Fibroblast of lung (primary cell): ENCODE results near the gene LIPT2. TPM values are rescaled to one million over a fixed set of nuclear protein-coding genes. Genes with fewer than 3 reads are reported as not detected.

Experiments
- DNase-seq, 2 donors: peaks; one replicate each; pipeline versions ENCODE4 v3.0.0 to v3.0.0-alpha.2; 2010; ENCODE audit warnings: low read depth in 2 of 2
- H2AFZ ChIP-seq: 2 replicates; pipeline ENCODE4 v1.5.1; 2012; ENCODE audit warnings: low read length, control low read depth, inconsistent platforms
- H3K27ac ChIP-seq: 2 replicates; pipeline ENCODE4 v1.5.1; 2011; ENCODE audit warnings: low read length, control low read depth; ENCODE audit not compliant: insufficient read depth
- H3K27me3 ChIP-seq: 2 replicates; pipeline ENCODE4 v1.5.1; 2011; ENCODE audit warnings: mild to moderate bottlenecking, low read length; ENCODE audit not compliant: control insufficient read depth, insufficient read depth
- H3K36me3 ChIP-seq: 2 replicates; pipeline ENCODE4 v1.5.1; 2011; ENCODE audit warnings: low read length; ENCODE audit not compliant: control insufficient read depth, insufficient read depth
- H3K4me1 ChIP-seq: 2 replicates; pipeline ENCODE4 v1.5.1; 2011; ENCODE audit warnings: low read length; ENCODE audit not compliant: control insufficient read depth, insufficient read depth; ENCODE audit errors: extremely low read depth
- H3K4me2 ChIP-seq: 2 replicates; pipeline ENCODE4 v1.5.1; 2011; ENCODE audit warnings: low read length, control low read depth; ENCODE audit not compliant: insufficient read depth; ENCODE audit errors: extremely low read depth
- H3K4me3 ChIP-seq, 4 experiments: fragments of 200-600 bp in 1 of 4; sonication (generic) in 1 of 4; replicated peaks in 1 of 4; 2 replicates each; pipeline ENCODE4 v1.5.1; 2011 to 2016; ENCODE audit warnings: low read length in 4 of 4, low read depth in 3 of 4, mild to moderate bottlenecking in 3 of 4, control low read depth in 2 of 4, inconsistent platforms in 1 of 4, mixed read lengths in 1 of 4; ENCODE audit not compliant: insufficient read depth in 1 of 4; ENCODE audit errors: control extremely low read depth in 1 of 4
- H3K79me2 ChIP-seq: 2 replicates; pipeline ENCODE4 v1.5.1; 2012; ENCODE audit warnings: mild to moderate bottlenecking, low read length, inconsistent platforms; ENCODE audit not compliant: control insufficient read depth, insufficient read depth
- H3K9ac ChIP-seq: 2 replicates; pipeline ENCODE4 v1.5.1; 2011; ENCODE audit warnings: mild to moderate bottlenecking, low read length, control low read depth; ENCODE audit not compliant: insufficient read depth
- H3K9me3 ChIP-seq: 2 replicates; pipeline ENCODE4 v1.5.1; 2012; ENCODE audit warnings: low read depth, low read length; ENCODE audit not compliant: control insufficient read depth, insufficient read depth
- H4K20me1 ChIP-seq: 2 replicates; pipeline ENCODE4 v1.5.1; 2011; ENCODE audit warnings: low read length; ENCODE audit not compliant: control insufficient read depth, insufficient read depth; ENCODE audit errors: extremely low read depth
- CTCF ChIP-seq, 2 donors: IDR thresholded peaks in 1 of 2; conservative IDR thresholded peaks in 1 of 2; 1 replicate in 1 of 2; 2 replicates in 1 of 2; pipeline ENCODE4 v1.5.1; 2011 to 2012; ENCODE audit warnings: low read length in 2 of 2, control low read depth in 1 of 2, inconsistent platforms in 1 of 2, low read depth in 1 of 2, mild to moderate bottlenecking in 1 of 2
- EZH2 ChIP-seq: IDR thresholded peaks from 2 replicates; pipeline ENCODE4 v1.5.1; 2012; ENCODE audit warnings: low read length, control low read depth, mild to moderate bottlenecking; ENCODE audit errors: missing control alignments
- polyA minus RNA-seq: library from RNA; depleted of rRNA, polyadenylated mRNA; stranded (reverse); fragments of >200 nt; gene quantifications from 2 replicates; pipeline ENCODE4 v1.2.3, GENCODE V29; 2011; ENCODE audit warnings: low replicate concordance
- polyA plus RNA-seq, 2 donors: library from polyadenylated mRNA; depleted of rRNA in 1 of 2; stranded (reverse) in 1 of 2; unstranded in 1 of 2; fragments of >200 nt; gene quantifications; 2 replicates each; pipeline ENCODE4 v1.2.1, GENCODE V29; 2011 to 2012; ENCODE audit warnings: missing spikeins in 1 of 2
- total RNA-seq: library from RNA; depleted of rRNA; stranded (reverse); fragments of >200 nt; gene quantifications from 2 replicates; pipeline ENCODE4 v1.2.1, GENCODE V29; 2014

Gene LIPT2
- total RNA-seq (1.8 and 2.8 TPM in 2 replicates), polyA plus RNA-seq (0.76 and 1.8 TPM in 2 replicates), polyA minus RNA-seq (9.6 TPM in 1 of 2 replicates, not detected in the other)
- polyA plus RNA-seq (2012): 0.87 and 0.98 TPM in 2 replicates

GRCh38 chr11:74492974-74493790 is at the start of gene LIPT2:
TSS of gene LIPT2 (minus strand) at chr11:74493724. CDS start at chr11:74493703, 21 bp downstream.
- Histone ChIP-seq H4K20me1 (no peaks in the 10 kb centered on the region), H3K27me3 (no peaks in the 10 kb centered on the region), H3K9me3 (no peaks in the 10 kb centered on the region), H2AFZ (peak within 1 kb of the TSS; percentile 81), H3K27ac (peak within 1 kb of the TSS; percentile 82), H3K79me2 (no peaks in the 10 kb centered on the region), H3K4me3 (peak within 1 kb of the TSS; percentile 47 to 84 (median 74)), H3K36me3 (no peaks in the 10 kb centered on the region), H3K4me1 (peaks cover 3% of the 10 kb centered on the region), H3K9ac (peak within 1 kb of the TSS; percentile 87), H3K4me2 (peak within 1 kb of the TSS; percentile 95)
- TF ChIP-seq EZH2: no peak
- no peak for TF ChIP-seq CTCF (conservative IDR thresholded peaks at IDR 0.05 in 1 of 2, IDR thresholded peaks at IDR 0.05 in 1 of 2; ENCODE audit: low read depth in 1 of 2, low read length in 2 of 2)
- DNase-seq: peak; percentile 96 to 98

GRCh38 chr11:74541466-74541865 is 47.9 kb upstream of the LIPT2 start:
- H3K4me3 ChIP-seq: no peak overlapping the region
- TF ChIP-seq EZH2 (no peak), CTCF (conservative IDR thresholded peaks at IDR 0.05 in 1 of 2, IDR thresholded peaks at IDR 0.05 in 1 of 2; ENCODE audit: low read depth in 1 of 2, low read length in 2 of 2) (no peak)
- no peaks in the 10 kb centered on the region for H3K79me2 ChIP-seq
- no peak overlapping the region for H3K9ac ChIP-seq
- no peaks in the 10 kb centered on the region for H3K4me1 ChIP-seq
- no peak overlapping the region for H2AFZ ChIP-seq
- no peaks in the 10 kb centered on the region for H4K20me1 ChIP-seq
- no peak overlapping the region for H3K4me2 ChIP-seq
- no peak overlapping the region for H3K27ac ChIP-seq
- H3K9me3 ChIP-seq: no peaks in the 10 kb centered on the region
- H3K27me3 ChIP-seq: no peaks in the 10 kb centered on the region
- no peak for DNase-seq
- H3K36me3 ChIP-seq: no peaks in the 10 kb centered on the region

GRCh38 chr11:74540270-74540669 is 46.7 kb upstream of the LIPT2 start:
- H2AFZ ChIP-seq: no peak overlapping the region
- no peaks in the 10 kb centered on the region for H3K4me1 ChIP-seq
- H3K36me3 ChIP-seq: no peaks in the 10 kb centered on the region
- H3K4me2 ChIP-seq: no peak overlapping the region
- H3K4me3 ChIP-seq: no peak overlapping the region
- no peaks in the 10 kb centered on the region for H3K27me3 ChIP-seq
- H3K27ac ChIP-seq: no peak overlapping the region
- H3K79me2 ChIP-seq: no peaks in the 10 kb centered on the region
- no peaks in the 10 kb centered on the region for H3K9me3 ChIP-seq
- H3K9ac ChIP-seq: no peak overlapping the region
- no peak for DNase-seq
- TF ChIP-seq EZH2 (no peak), CTCF (conservative IDR thresholded peaks at IDR 0.05 in 1 of 2, IDR thresholded peaks at IDR 0.05 in 1 of 2; ENCODE audit: low read depth in 1 of 2, low read length in 2 of 2) (no peak)
- no peaks in the 10 kb centered on the region for H4K20me1 ChIP-seq
